ENCODE data around the gene FER1L5. TPM values are rescaled to one million over a fixed set of nuclear protein-coding genes. Genes with fewer than 3 reads are reported as not detected.

FER1L5 gene
- total RNA-seq, 1 experiment from 2014 or later: 1.2 TPM

GRCh38 chr2:96697476-96697875 lies 54.9 kb downstream of the FER1L5 start:
- H3K36me3 ChIP-seq (ENCODE audit: insufficient read depth, low read length, poor library complexity, severe bottlenecking): no peaks in the 10 kb centered on the region
- ChIA-PET CTCF (no interaction called here), POLR2A (ENCODE audit: low non-redundant PET) (interaction anchor here (0.5 kb wide), 1 partner anchor 25 kb away, joined by 7 read pairs; no protein-coding TSS in a partner anchor)
- H3K4me3 ChIP-seq (ENCODE audit: low read depth, low read length, poor library complexity, severe bottlenecking): no peak overlapping the region
- no TSS peak for BruUV-seq (replicated peaks)
- no peak for DNase-seq (ENCODE audit: low spot score)
- no peaks in the 10 kb centered on the region for H3K27me3 ChIP-seq (replicated peaks; ENCODE audit: insufficient read depth, low read depth, low read length, poor library complexity)
- no peaks in the 10 kb centered on the region for H3K9me3 ChIP-seq (ENCODE audit: low read depth, low read length, poor library complexity, severe bottlenecking)
- TF ChIP-seq, protein P1, sequence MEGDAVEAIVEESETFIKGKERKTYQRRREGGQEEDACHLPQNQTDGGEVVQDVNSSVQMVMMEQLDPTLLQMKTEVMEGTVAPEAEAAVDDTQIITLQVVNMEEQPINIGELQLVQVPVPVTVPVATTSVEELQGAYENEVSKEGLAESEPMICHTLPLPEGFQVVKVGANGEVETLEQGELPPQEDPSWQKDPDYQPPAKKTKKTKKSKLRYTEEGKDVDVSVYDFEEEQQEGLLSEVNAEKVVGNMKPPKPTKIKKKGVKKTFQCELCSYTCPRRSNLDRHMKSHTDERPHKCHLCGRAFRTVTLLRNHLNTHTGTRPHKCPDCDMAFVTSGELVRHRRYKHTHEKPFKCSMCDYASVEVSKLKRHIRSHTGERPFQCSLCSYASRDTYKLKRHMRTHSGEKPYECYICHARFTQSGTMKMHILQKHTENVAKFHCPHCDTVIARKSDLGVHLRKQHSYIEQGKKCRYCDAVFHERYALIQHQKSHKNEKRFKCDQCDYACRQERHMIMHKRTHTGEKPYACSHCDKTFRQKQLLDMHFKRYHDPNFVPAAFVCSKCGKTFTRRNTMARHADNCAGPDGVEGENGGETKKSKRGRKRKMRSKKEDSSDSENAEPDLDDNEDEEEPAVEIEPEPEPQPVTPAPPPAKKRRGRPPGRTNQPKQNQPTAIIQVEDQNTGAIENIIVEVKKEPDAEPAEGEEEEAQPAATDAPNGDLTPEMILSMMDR (conservative IDR thresholded peaks at IDR 0.05; ENCODE audit: low read depth, low read length): no peak
- no peak for TF ChIP-seq EZH2 (IDR thresholded peaks at IDR 0.05; ENCODE audit: borderline replicate concordance, low read depth, low read length, poor library complexity, severe bottlenecking)
- intact Hi-C loops (cut with micrococcal nuclease; ENCODE audit: unreplicated experiment): no loop called here
- no peak overlapping the region for H3K27ac ChIP-seq (ENCODE audit: low read depth, low read length, poor library complexity, severe bottlenecking)
- no peaks in the 10 kb centered on the region for H3K4me1 ChIP-seq (ENCODE audit: insufficient read depth, low read length, poor library complexity, severe bottlenecking)

DNA sequence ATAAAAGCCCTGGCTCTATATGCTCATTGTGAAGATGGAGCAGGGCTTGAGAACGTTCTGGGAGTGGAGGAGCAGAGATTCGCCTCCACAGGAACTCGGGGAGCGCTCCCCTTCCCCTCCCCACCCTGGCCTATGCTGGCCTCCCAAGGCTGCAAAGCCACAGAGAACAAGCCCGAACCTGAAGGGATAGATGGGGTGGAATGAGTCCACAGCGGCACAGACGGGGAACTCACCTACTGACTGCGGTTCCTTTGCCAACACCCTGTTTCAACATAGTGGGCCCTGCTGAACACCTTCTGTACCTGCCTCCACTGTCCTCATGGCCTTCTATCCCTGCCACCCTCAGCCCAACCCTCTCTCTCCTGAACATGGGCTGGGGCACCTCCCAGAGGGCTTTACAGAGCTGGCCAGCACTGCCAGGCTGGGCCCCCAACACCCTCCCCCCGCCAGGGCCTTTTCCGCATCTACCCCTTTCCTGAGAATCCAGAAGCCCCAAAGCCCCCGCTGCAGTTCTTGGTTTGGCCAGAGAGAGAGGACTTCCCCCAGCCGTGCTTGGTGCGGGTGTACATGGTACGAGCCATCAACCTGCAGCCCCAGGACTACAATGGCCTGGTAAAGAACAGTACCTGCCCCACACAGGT lies 55.8 kb downstream of the FER1L5 start:
- H3K4me1 ChIP-seq (ENCODE audit: insufficient read depth, low read length, poor library complexity, severe bottlenecking): no peaks in the 10 kb centered on the region
- no peaks in the 10 kb centered on the region for H3K9me3 ChIP-seq (ENCODE audit: low read depth, low read length, poor library complexity, severe bottlenecking)
- no peak for DNase-seq (ENCODE audit: low spot score)
- no peaks in the 10 kb centered on the region for H3K36me3 ChIP-seq (ENCODE audit: insufficient read depth, low read length, poor library complexity, severe bottlenecking)
- no TSS peak for BruUV-seq (replicated peaks)
- ChIA-PET POLR2A (ENCODE audit: low non-redundant PET) (no interaction called here), CTCF (no interaction called here)
- H3K4me3 ChIP-seq (ENCODE audit: low read depth, low read length, poor library complexity, severe bottlenecking): no peak overlapping the region
- TF ChIP-seq, protein P1 (conservative IDR thresholded peaks at IDR 0.05; ENCODE audit: low read depth, low read length): no peak
- TF ChIP-seq EZH2 (IDR thresholded peaks at IDR 0.05; ENCODE audit: borderline replicate concordance, low read depth, low read length, poor library complexity, severe bottlenecking): no peak
- intact Hi-C loops (cut with micrococcal nuclease; ENCODE audit: unreplicated experiment): no loop called here
- no peak overlapping the region for H3K27ac ChIP-seq (ENCODE audit: low read depth, low read length, poor library complexity, severe bottlenecking)
- H3K27me3 ChIP-seq (replicated peaks; ENCODE audit: insufficient read depth, low read depth, low read length, poor library complexity): no peaks in the 10 kb centered on the region

- no peaks in the 10 kb centered on the region for H3K9me3 ChIP-seq (ENCODE audit: low read depth, low read length, poor library complexity, severe bottlenecking)
- intact Hi-C loops (cut with micrococcal nuclease; ENCODE audit: unreplicated experiment): no loop called here
- TF ChIP-seq, protein P1 (conservative IDR thresholded peaks at IDR 0.05; ENCODE audit: low read depth, low read length): no peak
- no peak for TF ChIP-seq EZH2 (IDR thresholded peaks at IDR 0.05; ENCODE audit: borderline replicate concordance, low read depth, low read length, poor library complexity, severe bottlenecking)
- H3K27me3 ChIP-seq (replicated peaks; ENCODE audit: insufficient read depth, low read depth, low read length, poor library complexity): no peaks in the 10 kb centered on the region
- no peak for DNase-seq (ENCODE audit: low spot score)
- H3K4me1 ChIP-seq (ENCODE audit: insufficient read depth, low read length, poor library complexity, severe bottlenecking): no peaks in the 10 kb centered on the region
- no peak overlapping the region for H3K27ac ChIP-seq (ENCODE audit: low read depth, low read length, poor library complexity, severe bottlenecking)
- no TSS peak for BruUV-seq (replicated peaks)
- CTCF ChIA-PET: no interaction called here
- H3K36me3 ChIP-seq (ENCODE audit: insufficient read depth, low read length, poor library complexity, severe bottlenecking): no peaks in the 10 kb centered on the region
- POLR2A ChIA-PET (ENCODE audit: low non-redundant PET): no interaction called here
- H3K4me3 ChIP-seq (ENCODE audit: low read depth, low read length, poor library complexity, severe bottlenecking): no peak overlapping the region
Observed at GRCh38 chr2:96699021-96699420, 56.5 kb downstream of the FER1L5 start.
